ENCODE measurements around the gene STAG1. TPM values are rescaled to one million over a fixed set of nuclear protein-coding genes. Genes with fewer than 3 reads are reported as not detected.

Gene STAG1
- polyA plus RNA-seq, 1 donor from 2014 or later, result 30.8 TPM

DNA sequence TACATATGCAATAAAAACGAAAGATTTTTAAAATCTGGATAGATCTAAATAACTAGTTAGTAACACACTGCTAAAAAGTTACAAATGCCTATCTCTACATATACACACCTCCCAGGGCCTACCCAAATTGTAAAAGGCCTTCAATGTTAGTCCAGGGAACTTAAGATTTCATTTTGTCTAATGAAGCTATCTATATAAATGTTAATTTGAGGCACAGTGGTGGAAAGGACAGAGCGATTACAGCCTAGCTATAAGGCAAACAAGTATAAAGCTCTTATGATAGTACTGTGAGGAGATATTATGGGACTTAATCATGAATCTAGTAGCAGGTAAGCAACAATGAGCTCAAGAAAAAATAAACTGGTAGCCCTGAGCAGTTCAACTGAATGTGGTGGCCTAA is 101.7 kb downstream of the STAG1 start:
- no peak overlapping the region for H3K4me3 ChIP-seq (ENCODE audit: low read length)
- H4K20me1 ChIP-seq (ENCODE audit: insufficient read depth), result no peaks in the 10 kb centered on the region
- no peaks in the 10 kb centered on the region for H3K27me3 ChIP-seq (ENCODE audit: insufficient read depth, low read depth, low read length)
- H3K9me2 ChIP-seq (ENCODE audit: insufficient read depth, low read length), result no peaks in the 10 kb centered on the region
- peaks cover 66% of the 10 kb centered on the region for H3K79me2 ChIP-seq (replicated peaks; ENCODE audit: insufficient read depth, low read length)
- no peaks in the 10 kb centered on the region for H3F3A ChIP-seq (ENCODE audit: insufficient read depth, low read length, poor library complexity, severe bottlenecking)
- no peak overlapping the region for H2AFZ ChIP-seq (ENCODE audit: low read depth, low read length)
- H3K36me3 ChIP-seq (ENCODE audit: insufficient read depth, low read length), result no peaks in the 10 kb centered on the region
- TF ChIP-seq EP300 (conservative IDR thresholded peaks at IDR 0.05; ENCODE audit: poor library complexity, severe bottlenecking) (no peak), SMC3 (conservative IDR thresholded peaks at IDR 0.05; ENCODE audit: poor library complexity) (no peak), RAD21 (conservative IDR thresholded peaks at IDR 0.05) (no peak), EZH2 (IDR thresholded peaks at IDR 0.05; ENCODE audit: borderline replicate concordance, insufficient read depth, low read length, poor library complexity, severe bottlenecking) (no peak), POLR2AphosphoS5 (IDR thresholded peaks at IDR 0.05) (no peak), TAF1 (IDR thresholded peaks at IDR 0.05; ENCODE audit: low read depth) (no peak), MXI1 (conservative IDR thresholded peaks at IDR 0.05; ENCODE audit: poor library complexity, severe bottlenecking) (no peak), REST (IDR thresholded peaks at IDR 0.05; ENCODE audit: borderline replicate concordance) (no peak)
- TF ChIP-seq, protein P1, sequence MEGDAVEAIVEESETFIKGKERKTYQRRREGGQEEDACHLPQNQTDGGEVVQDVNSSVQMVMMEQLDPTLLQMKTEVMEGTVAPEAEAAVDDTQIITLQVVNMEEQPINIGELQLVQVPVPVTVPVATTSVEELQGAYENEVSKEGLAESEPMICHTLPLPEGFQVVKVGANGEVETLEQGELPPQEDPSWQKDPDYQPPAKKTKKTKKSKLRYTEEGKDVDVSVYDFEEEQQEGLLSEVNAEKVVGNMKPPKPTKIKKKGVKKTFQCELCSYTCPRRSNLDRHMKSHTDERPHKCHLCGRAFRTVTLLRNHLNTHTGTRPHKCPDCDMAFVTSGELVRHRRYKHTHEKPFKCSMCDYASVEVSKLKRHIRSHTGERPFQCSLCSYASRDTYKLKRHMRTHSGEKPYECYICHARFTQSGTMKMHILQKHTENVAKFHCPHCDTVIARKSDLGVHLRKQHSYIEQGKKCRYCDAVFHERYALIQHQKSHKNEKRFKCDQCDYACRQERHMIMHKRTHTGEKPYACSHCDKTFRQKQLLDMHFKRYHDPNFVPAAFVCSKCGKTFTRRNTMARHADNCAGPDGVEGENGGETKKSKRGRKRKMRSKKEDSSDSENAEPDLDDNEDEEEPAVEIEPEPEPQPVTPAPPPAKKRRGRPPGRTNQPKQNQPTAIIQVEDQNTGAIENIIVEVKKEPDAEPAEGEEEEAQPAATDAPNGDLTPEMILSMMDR (IDR thresholded peaks at IDR 0.05; ENCODE audit: poor library complexity, severe bottlenecking), result no peak
- no peak overlapping the region for H3K9ac ChIP-seq (ENCODE audit: low read length)
- H3K27ac ChIP-seq (ENCODE audit: low read length), result no peak overlapping the region
- H3K9me3 ChIP-seq (ENCODE audit: low read length), result peaks cover 9% of the 10 kb centered on the region
- no peak overlapping the region for H3K4me2 ChIP-seq (ENCODE audit: low read length)

DNA sequence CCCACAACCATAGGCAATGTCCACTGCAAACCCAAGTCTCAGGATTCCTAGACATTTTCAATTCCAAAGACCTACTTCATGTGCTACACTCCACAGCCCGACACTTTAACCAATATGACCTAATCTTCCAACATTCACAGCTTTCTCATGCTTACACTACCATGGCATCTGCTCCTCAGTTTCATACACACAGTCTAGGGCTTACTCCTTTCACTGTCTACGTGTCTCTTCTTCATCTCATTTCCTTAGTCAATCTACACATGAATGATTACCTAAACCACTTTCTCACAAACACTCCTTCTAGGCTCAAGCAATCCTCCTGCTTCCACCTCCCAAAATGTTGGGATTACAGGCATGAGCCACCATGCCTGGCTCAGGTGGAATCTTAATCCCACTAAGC is 106.3 kb downstream of the STAG1 start:
- TF ChIP-seq TAF1 (IDR thresholded peaks at IDR 0.05; ENCODE audit: low read depth) (no peak), SMC3 (conservative IDR thresholded peaks at IDR 0.05; ENCODE audit: poor library complexity) (no peak), REST (IDR thresholded peaks at IDR 0.05; ENCODE audit: borderline replicate concordance) (no peak), POLR2AphosphoS5 (IDR thresholded peaks at IDR 0.05) (no peak), EZH2 (IDR thresholded peaks at IDR 0.05; ENCODE audit: borderline replicate concordance, insufficient read depth, low read length, poor library complexity, severe bottlenecking) (no peak), EP300 (conservative IDR thresholded peaks at IDR 0.05; ENCODE audit: poor library complexity, severe bottlenecking) (no peak), MXI1 (conservative IDR thresholded peaks at IDR 0.05; ENCODE audit: poor library complexity, severe bottlenecking) (no peak)
- TF ChIP-seq, protein P1 (IDR thresholded peaks at IDR 0.05; ENCODE audit: poor library complexity, severe bottlenecking), result no peak
- Histone ChIP-seq H3K9me3 (ENCODE audit: low read length) (no peaks in the 10 kb centered on the region), H3K27me3 (ENCODE audit: insufficient read depth, low read depth, low read length) (no peaks in the 10 kb centered on the region), H3K4me2 (ENCODE audit: low read length) (no peak overlapping the region), H3K9ac (ENCODE audit: low read length) (no peak overlapping the region), H3F3A (ENCODE audit: insufficient read depth, low read length, poor library complexity, severe bottlenecking) (no peaks in the 10 kb centered on the region), H3K27ac (ENCODE audit: low read length) (no peak overlapping the region), H3K9me2 (ENCODE audit: insufficient read depth, low read length) (no peaks in the 10 kb centered on the region), H3K4me3 (ENCODE audit: low read length) (no peak overlapping the region), H3K79me2 (replicated peaks; ENCODE audit: insufficient read depth, low read length) (peaks cover 36% of the 10 kb centered on the region), H2AFZ (ENCODE audit: low read depth, low read length) (no peak overlapping the region), H4K20me1 (ENCODE audit: insufficient read depth) (no peaks in the 10 kb centered on the region), H3K36me3 (ENCODE audit: insufficient read depth, low read length) (no peaks in the 10 kb centered on the region)

Measured in neural cell (in vitro differentiated cells).